Kidney (tissue), 14 donors: ENCODE measurements around the gene ZFYVE26. TPM values are rescaled to one million over a fixed set of nuclear protein-coding genes. Genes with fewer than 3 reads are reported as not detected.
A peak's percentile ranks its signal among the peaks of the same experiment; 100 is the strongest.

Source experiments
- DNase-seq, 5 donors: peaks; one replicate each; pipeline ENCODE4 v3.0.0-alpha.2; 2013 to 2020
- FAIRE-seq: peaks from 2 replicates; lab custom pipeline; 2012; peaks lifted over from hg19 to GRCh38; lab: Jason Lieb, UNC
- H3K27ac ChIP-seq, 2 donors: one replicate each; pipeline ENCODE4 v1.7.0; 2013; ENCODE audit warnings: low read depth in 2 of 2, low read length in 2 of 2, inconsistent platforms in 1 of 2
- H3K27me3 ChIP-seq: one replicate; pipeline ENCODE4 v1.7.1; 2013; ENCODE audit warnings: low read length, inconsistent platforms; ENCODE audit not compliant: control insufficient read depth, insufficient read depth
- H3K36me3 ChIP-seq, 3 donors: one replicate each; pipeline versions ENCODE4 v1.7.0 to v1.7.1; 2013; ENCODE audit warnings: low read length in 3 of 3, control low read depth in 1 of 3, inconsistent platforms in 1 of 3; ENCODE audit not compliant: insufficient read depth in 3 of 3, control insufficient read depth in 2 of 3
- H3K4me1 ChIP-seq, 3 donors: one replicate each; pipeline versions ENCODE4 v1.7.0 to v1.7.1; 2013; ENCODE audit warnings: low read length in 3 of 3, inconsistent platforms in 1 of 3, low read depth in 1 of 3; ENCODE audit not compliant: control insufficient read depth in 2 of 3, insufficient read depth in 2 of 3
- H3K4me3 ChIP-seq, 3 donors: one replicate each; pipeline versions ENCODE4 v1.7.0 to v1.8.1; 2013; ENCODE audit warnings: low read length in 3 of 3, control low read depth in 1 of 3, inconsistent platforms in 1 of 3
- H3K9ac ChIP-seq, 3 donors: one replicate each; pipeline versions ENCODE4 v1.7.0 to v1.7.1; 2013; ENCODE audit warnings: low read length in 3 of 3, control low read depth in 1 of 3, inconsistent platforms in 1 of 3
- H3K9me3 ChIP-seq, 3 donors: one replicate each; pipeline versions ENCODE4 v1.7.0 to v1.7.1; 2013; ENCODE audit warnings: low read length in 3 of 3, control low read depth in 1 of 3, inconsistent platforms in 1 of 3; ENCODE audit not compliant: control insufficient read depth in 2 of 3, insufficient read depth in 1 of 3
- CTCF ChIP-seq: IDR thresholded peaks from 3 replicates; pipeline ENCODE4 v1.5.1; 2012; ENCODE audit warnings: mild to moderate bottlenecking, moderate library complexity, borderline replicate concordance; ENCODE audit not compliant: insufficient read depth; ENCODE audit errors: extremely low read depth
- intact Hi-C: fragments of 100-400 bp; cut with DNase I; formaldehyde crosslinking; loops from one replicate; pipeline ENCODE4 v1.11.1; 2022
- polyA plus RNA-seq: library from polyadenylated mRNA; stranded (reverse); fragments of 350-450 nt; fragmentation: Illumina TruSeq; extraction: RNeasy Lipid Tissue Mini Kit (QIAGEN cat#74804); gene quantifications from one replicate; pipeline ENCODE4 v1.2.3, GENCODE V29; 2014; ENCODE audit warnings: low read depth, low replicate concordance; ENCODE audit not compliant: insufficient read depth
- total RNA-seq: library from RNA; stranded (reverse); fragmentation: NEBNext Ultra II Directional; extraction: Animal tissue kit (Norgen Biotek cat#: 25700); gene quantifications from one replicate; pipeline ENCODE4 v1.2.1, GENCODE V29; 2021
- donor health status: control.
- donor health status: control.
- donor health status: control.
- donor health status: control.
- donor health status: control.
- donor health status: DM: yes; HTN: yes; CAD: no.
- donor health status: Normal renal cell carcinoma (clear cell type).

Gene ZFYVE26
- total and polyA plus RNA-seq, 2 donors from 2014 or later: 4.2 to 25.3 TPM

GRCh38 chr14:67815573-67816225 is 691 bp downstream of the ZFYVE26 start:
- H3K4me1 ChIP-seq: peaks cover 5 to 11% (median 9%) of the 10 kb centered on the region in 3 donors
- peaks cover 0 to 4% (median 3%) of the 10 kb centered on the region in 3 donors for H3K36me3 ChIP-seq
- intact Hi-C loops: no loop called here
- peak overlapping the region; percentile 87 to 96 (median 95) for H3K4me3 ChIP-seq
- no peaks in the 10 kb centered on the region for H3K27me3 ChIP-seq
- no peak for TF ChIP-seq CTCF
- DNase-seq (peak in 2 of 5 donors; percentile 43 to 51), FAIRE-seq (no peak)
- H3K9me3 ChIP-seq: no peaks in the 10 kb centered on the region
- no peak overlapping the region for H3K27ac ChIP-seq
- H3K9ac ChIP-seq: peak overlapping the region; percentile 23 to 90 (median 61)

GRCh38 chr14:67814821-67815220 is 1.6 kb downstream of the ZFYVE26 start:
- FAIRE-seq: no peak
- Histone ChIP-seq H3K27ac (no peak overlapping the region), H3K9me3 (no peaks in the 10 kb centered on the region), H3K27me3 (no peaks in the 10 kb centered on the region), H3K4me1 (peaks cover 5 to 7% (median 7%) of the 10 kb centered on the region in 3 donors), H3K9ac (no peak overlapping the region), H3K36me3 (peaks cover 3 to 8% (median 6%) of the 10 kb centered on the region in 3 donors), H3K4me3 (peak overlapping the region in 2 of 3 donors; percentile 5 to 87)
- TF ChIP-seq CTCF: no peak
- no peak for DNase-seq
- intact Hi-C loops: no loop called here

GRCh38 chr14:67806246-67806645 is 10.1 kb downstream of the ZFYVE26 start:
- Histone ChIP-seq H3K27me3 (no peaks in the 10 kb centered on the region), H3K9me3 (no peaks in the 10 kb centered on the region), H3K4me3 (no peak overlapping the region), H3K9ac (no peak overlapping the region), H3K4me1 (no peaks in the 10 kb centered on the region), H3K27ac (no peak overlapping the region), H3K36me3 (peaks cover 14 to 74% (median 52%) of the 10 kb centered on the region in 3 donors)
- no peak for DNase-seq
- no peak for TF ChIP-seq CTCF
- FAIRE-seq: no peak
- intact Hi-C loops: no loop called here
